ENCODE results near the gene NPPB.

The NPPB gene

DNA sequence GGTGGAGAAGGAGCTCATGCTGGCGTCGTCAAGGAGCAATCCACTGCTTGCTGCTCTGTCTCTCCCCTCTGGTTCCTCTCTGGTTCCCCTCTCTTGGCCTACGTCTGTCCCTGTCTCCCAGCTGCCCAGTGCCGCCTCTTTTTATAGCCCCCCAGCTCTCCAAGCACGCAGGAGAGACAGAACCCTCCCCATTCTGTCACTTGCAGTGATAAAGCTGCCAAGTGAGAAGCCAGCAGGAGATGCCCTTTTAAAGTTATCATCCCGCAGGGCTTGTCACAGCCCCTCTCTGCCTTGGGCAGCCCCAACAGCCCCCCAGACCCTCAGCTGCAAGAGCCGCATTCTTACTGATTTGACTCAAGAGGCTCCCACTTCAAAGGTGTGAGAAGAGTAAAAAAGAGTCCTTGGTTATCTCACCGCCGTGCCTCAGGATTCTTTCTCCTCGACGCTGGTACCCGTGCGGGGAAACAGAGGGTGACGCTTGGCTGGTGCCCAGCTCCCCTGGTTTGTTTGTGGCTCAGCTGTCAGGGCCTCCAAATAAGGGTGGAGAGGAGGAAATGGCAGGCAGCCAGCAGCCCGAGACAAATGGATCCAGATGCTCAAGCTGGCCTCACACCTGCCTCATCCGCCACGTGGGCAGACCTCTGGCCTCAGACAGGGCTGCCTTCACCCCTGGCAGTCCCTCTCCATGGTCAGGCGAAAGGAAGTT lies 10.9 kb downstream of the NPPB start, which contains the start of gene NPPA:
Gene NPPA, minus strand, starts transcription at position 117 of the 706 bp plus-strand sequence. Its CDS starts 99 bp downstream, at position 18.
- H3K36me3 ChIP-seq (ENCODE audit: control insufficient read depth, low read length): peaks cover 39% of the 10 kb centered on the region
- no peaks in the 10 kb centered on the region for H3K9me2 ChIP-seq (replicated peaks; ENCODE audit: control insufficient read depth, low read length)
- peaks cover 1% of the 10 kb centered on the region for H3K27me3 ChIP-seq (ENCODE audit: control insufficient read depth, low read length)
- H3K27ac ChIP-seq (ENCODE audit: low read depth, low read length): no peak within 1 kb of the TSS
- TF ChIP-seq EZH2phosphoT487 (IDR thresholded peaks at IDR 0.05; ENCODE audit: borderline replicate concordance, low read length): no peak
- TF ChIP-seq, protein P1, sequence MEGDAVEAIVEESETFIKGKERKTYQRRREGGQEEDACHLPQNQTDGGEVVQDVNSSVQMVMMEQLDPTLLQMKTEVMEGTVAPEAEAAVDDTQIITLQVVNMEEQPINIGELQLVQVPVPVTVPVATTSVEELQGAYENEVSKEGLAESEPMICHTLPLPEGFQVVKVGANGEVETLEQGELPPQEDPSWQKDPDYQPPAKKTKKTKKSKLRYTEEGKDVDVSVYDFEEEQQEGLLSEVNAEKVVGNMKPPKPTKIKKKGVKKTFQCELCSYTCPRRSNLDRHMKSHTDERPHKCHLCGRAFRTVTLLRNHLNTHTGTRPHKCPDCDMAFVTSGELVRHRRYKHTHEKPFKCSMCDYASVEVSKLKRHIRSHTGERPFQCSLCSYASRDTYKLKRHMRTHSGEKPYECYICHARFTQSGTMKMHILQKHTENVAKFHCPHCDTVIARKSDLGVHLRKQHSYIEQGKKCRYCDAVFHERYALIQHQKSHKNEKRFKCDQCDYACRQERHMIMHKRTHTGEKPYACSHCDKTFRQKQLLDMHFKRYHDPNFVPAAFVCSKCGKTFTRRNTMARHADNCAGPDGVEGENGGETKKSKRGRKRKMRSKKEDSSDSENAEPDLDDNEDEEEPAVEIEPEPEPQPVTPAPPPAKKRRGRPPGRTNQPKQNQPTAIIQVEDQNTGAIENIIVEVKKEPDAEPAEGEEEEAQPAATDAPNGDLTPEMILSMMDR (IDR thresholded peaks at IDR 0.05; ENCODE audit: low read depth, low read length, poor library complexity, severe bottlenecking): no peak
- peaks cover 61% of the 10 kb centered on the region for H3K4me1 ChIP-seq (ENCODE audit: control insufficient read depth, low read length)
- H3F3A ChIP-seq (ENCODE audit: control insufficient read depth, insufficient read depth): peaks cover 4% of the 10 kb centered on the region
- peak within 1 kb of the TSS; percentile 3; the same call in 1 of the 2 replicates for H3K4me3 ChIP-seq (ENCODE audit: low read length)
- H3K4me2 ChIP-seq (ENCODE audit: low read length): peak within 1 kb of the TSS; percentile 48
- H4K20me1 ChIP-seq (ENCODE audit: control insufficient read depth, insufficient read depth, low read depth, low read length): no peaks in the 10 kb centered on the region; the same call in 1 of the 2 replicates
- H3K79me2 ChIP-seq (ENCODE audit: control insufficient read depth, low read length): no peaks in the 10 kb centered on the region
- H3K9me3 ChIP-seq (ENCODE audit: control insufficient read depth, insufficient read depth, low read length): no peaks in the 10 kb centered on the region

DNA sequence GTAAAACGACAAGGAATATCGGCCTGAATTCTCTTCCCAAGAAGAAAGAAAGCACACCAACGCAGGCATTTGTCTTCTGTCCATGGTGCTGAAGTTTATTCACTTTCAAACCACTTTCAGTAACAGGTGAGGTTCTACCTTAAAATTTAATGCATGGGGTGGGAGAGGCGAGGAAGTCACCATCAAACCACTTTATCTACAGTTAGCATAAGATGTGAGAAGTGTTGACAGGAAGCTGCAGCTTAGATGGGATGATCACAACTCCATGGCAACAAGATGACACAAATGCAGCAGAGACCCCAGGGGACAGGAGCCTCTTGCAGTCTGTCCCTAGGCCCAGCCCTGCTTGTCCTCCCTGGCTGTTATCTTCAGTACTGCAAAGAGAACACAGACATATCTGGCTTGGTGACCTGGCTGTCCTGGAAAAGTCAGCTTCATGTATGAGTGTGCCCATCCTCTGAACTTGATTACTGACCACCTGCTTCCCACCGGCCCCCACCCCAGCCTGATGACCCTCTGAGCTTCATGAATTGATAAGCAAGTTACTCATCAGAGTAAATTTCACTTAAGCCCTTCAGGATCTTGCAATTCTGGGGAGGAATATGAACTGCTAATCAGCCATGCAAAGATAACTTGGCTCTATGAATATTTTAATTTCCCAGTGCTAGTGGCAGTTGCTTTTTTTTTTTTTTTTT lies 13.0 kb downstream of the NPPB start:
- no peaks in the 10 kb centered on the region; the same call in 1 of the 2 replicates for H4K20me1 ChIP-seq (ENCODE audit: control insufficient read depth, insufficient read depth, low read depth, low read length)
- 0 out of 2 replicates have a peak overlapping the region, but pooled peaks have one; percentile 8 for H3K4me2 ChIP-seq (ENCODE audit: low read length)
- H3K79me2 ChIP-seq (ENCODE audit: control insufficient read depth, low read length): no peaks in the 10 kb centered on the region
- no peaks in the 10 kb centered on the region for H3K9me2 ChIP-seq (replicated peaks; ENCODE audit: control insufficient read depth, low read length)
- H3K9me3 ChIP-seq (ENCODE audit: control insufficient read depth, insufficient read depth, low read length): no peaks in the 10 kb centered on the region
- H3K36me3 ChIP-seq (ENCODE audit: control insufficient read depth, low read length): peaks cover 53% of the 10 kb centered on the region
- H3F3A ChIP-seq (ENCODE audit: control insufficient read depth, insufficient read depth): peaks cover 15% of the 10 kb centered on the region
- H3K27me3 ChIP-seq (ENCODE audit: control insufficient read depth, low read length): no peaks in the 10 kb centered on the region
- TF ChIP-seq, protein P1 (IDR thresholded peaks at IDR 0.05; ENCODE audit: low read depth, low read length, poor library complexity, severe bottlenecking): no peak
- TF ChIP-seq EZH2phosphoT487 (IDR thresholded peaks at IDR 0.05; ENCODE audit: borderline replicate concordance, low read length): no peak
- H3K4me1 ChIP-seq (ENCODE audit: control insufficient read depth, low read length): peaks cover 79% of the 10 kb centered on the region
- no peak overlapping the region for H3K4me3 ChIP-seq (ENCODE audit: low read length)
- H3K27ac ChIP-seq (ENCODE audit: low read depth, low read length): peak overlapping the region; percentile 16; the same call in 1 of the 2 replicates

DNA sequence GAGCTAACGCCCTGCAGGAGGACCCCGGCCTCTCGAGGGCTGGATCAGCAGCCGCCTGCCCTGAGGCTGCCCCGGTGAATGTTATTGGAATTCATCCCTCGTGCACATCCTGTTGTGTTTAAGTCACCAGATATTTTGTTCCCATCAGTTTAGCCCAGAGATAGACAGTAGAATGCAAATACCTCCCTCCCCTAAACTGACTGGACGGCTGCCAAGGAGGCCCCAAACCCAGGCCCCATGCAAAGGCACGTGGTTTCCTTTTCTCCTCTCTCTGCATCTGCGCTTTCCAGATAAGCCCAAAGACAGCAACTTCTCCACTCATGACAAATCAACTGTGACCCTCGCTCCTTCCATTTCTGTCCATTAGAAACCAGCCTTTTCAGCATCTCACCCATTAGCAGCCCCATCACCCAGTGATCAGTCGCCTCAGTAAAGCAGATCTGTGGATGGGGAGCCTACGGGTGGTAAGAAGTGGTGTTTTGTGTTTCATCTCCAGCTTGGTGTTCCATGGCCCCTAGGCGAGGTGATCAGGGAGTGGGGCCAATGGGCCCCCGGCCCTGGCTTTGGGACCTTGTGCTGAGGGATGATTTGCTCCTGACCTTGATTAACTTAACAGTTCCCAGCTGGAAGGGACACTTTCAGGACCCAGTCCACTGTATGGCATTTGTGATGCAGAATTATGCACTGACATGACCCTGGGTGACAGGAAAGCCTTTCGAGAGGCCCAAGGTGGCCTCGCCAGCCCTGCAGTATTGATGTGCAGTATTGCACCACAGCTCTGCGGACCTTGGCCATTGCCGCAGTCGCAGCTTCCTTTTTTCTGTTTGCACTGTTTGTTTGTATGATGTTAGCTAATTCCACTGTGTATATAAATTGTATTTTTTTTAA lies 16.3 kb downstream of the NPPB start:
- H3F3A ChIP-seq (ENCODE audit: control insufficient read depth, insufficient read depth): peaks cover 15% of the 10 kb centered on the region
- no peak for TF ChIP-seq EZH2phosphoT487 (IDR thresholded peaks at IDR 0.05; ENCODE audit: borderline replicate concordance, low read length)
- TF ChIP-seq, protein P1 (IDR thresholded peaks at IDR 0.05; ENCODE audit: low read depth, low read length, poor library complexity, severe bottlenecking): no peak
- no peaks in the 10 kb centered on the region for H3K27me3 ChIP-seq (ENCODE audit: control insufficient read depth, low read length)
- peaks cover 82% of the 10 kb centered on the region for H3K36me3 ChIP-seq (ENCODE audit: control insufficient read depth, low read length)
- no peaks in the 10 kb centered on the region for H4K20me1 ChIP-seq (ENCODE audit: control insufficient read depth, insufficient read depth, low read depth, low read length)
- H3K4me1 ChIP-seq (ENCODE audit: control insufficient read depth, low read length): peaks cover 77% of the 10 kb centered on the region
- no peaks in the 10 kb centered on the region for H3K79me2 ChIP-seq (ENCODE audit: control insufficient read depth, low read length)
- H3K27ac ChIP-seq (ENCODE audit: low read depth, low read length): peak overlapping the region; percentile 88
- peak overlapping the region; percentile 91 for H3K4me2 ChIP-seq (ENCODE audit: low read length)
- peak overlapping the region; percentile 70 for H3K4me3 ChIP-seq (ENCODE audit: low read length)
- no peaks in the 10 kb centered on the region for H3K9me2 ChIP-seq (replicated peaks; ENCODE audit: control insufficient read depth, low read length)
- H3K9me3 ChIP-seq (ENCODE audit: control insufficient read depth, insufficient read depth, low read length): no peaks in the 10 kb centered on the region
